Astrocyte (in vitro differentiated cells and primary cell): Measurements from ENCODE around the gene DNAL4.

Source experiments
- CTCF ChIP-seq: IDR thresholded peaks from 2 replicates; pipeline ENCODE4 v1.5.1; 2011; ENCODE audit warnings: low read depth, mild to moderate bottlenecking, inconsistent platforms, low read length, moderate library complexity; ENCODE audit not compliant: insufficient read depth
- EZH2 ChIP-seq: IDR thresholded peaks from 2 replicates; pipeline ENCODE4 v1.6.1; 2012; ENCODE audit warnings: mild to moderate bottlenecking, low read length, inconsistent platforms; ENCODE audit not compliant: insufficient read depth

- TF ChIP-seq EZH2 (no peak), CTCF (no peak)
These were observed 40.4 kb upstream of the DNAL4 start for GRCh38 chr22:38834215-38834953.
